HFFc6 (cell line): Measurements from ENCODE around the gene SEZ6. TPM values are rescaled to one million over a fixed set of nuclear protein-coding genes. Genes with fewer than 3 reads are reported as not detected.

Experiments used
- DNase-seq: peaks from one replicate; pipeline ENCODE4 v3.0.0-alpha.2; 2018
- H3K27ac Mint-ChIP-seq: 2 replicates; pipeline ENCODE4 v1.8.0; 2020; ENCODE audit warnings: mild to moderate bottlenecking, mixed read lengths
- H3K27me3 Mint-ChIP-seq: 2 replicates; pipeline ENCODE4 v1.8.0; 2021; ENCODE audit warnings: mild to moderate bottlenecking, moderate library complexity, mixed read lengths; ENCODE audit not compliant: insufficient read depth
- H3K36me3 Mint-ChIP-seq: 2 replicates; pipeline ENCODE4 v1.8.0; 2021; ENCODE audit warnings: low read depth, mixed read lengths
- H3K4me1 Mint-ChIP-seq: 2 replicates; pipeline ENCODE4 v1.8.0; 2020; ENCODE audit warnings: low read depth, mixed read lengths
- H3K4me3 Mint-ChIP-seq: 2 replicates; pipeline ENCODE4 v1.8.0; 2020; ENCODE audit warnings: mild to moderate bottlenecking, moderate library complexity, mixed read lengths
- H3K9me3 Mint-ChIP-seq: 2 replicates; pipeline ENCODE4 v1.8.0; 2020; ENCODE audit warnings: mild to moderate bottlenecking, mixed read lengths
- CTCF ChIP-seq: fragments of 200-600 bp; sonication (generic); IDR thresholded peaks from 2 replicates; pipeline ENCODE4 v1.5.0; 2021; ENCODE audit warnings: antibody characterized with exemption, mild to moderate bottlenecking
- total RNA-seq, 6 experiments: library from RNA; stranded (reverse); fragmentation: NEBNext Ultra II Directional; extraction: Animal tissue kit (Norgen Biotek cat#: 25700); gene quantifications; 2 replicates in 1 of 6; 3 replicates in 5 of 6; pipeline ENCODE4 v1.2.3, GENCODE V29; 2021

Gene SEZ6
- total RNA-seq, 6 experiments from 2014 or later: not detected

GRCh38 chr17:28912281-28912937 is 93.4 kb downstream of the SEZ6 start:
- Mint-ChIP-seq H3K4me3 (no peak overlapping the region), H3K27me3 (no peaks in the 10 kb centered on the region; the same call in 1 of the 2 replicates), H3K36me3 (peaks cover 41% of the 10 kb centered on the region), H3K4me1 (peaks cover 40% of the 10 kb centered on the region), H3K9me3 (peaks cover 4% of the 10 kb centered on the region; the same call in 1 of the 2 replicates), H3K27ac (no peak overlapping the region)
- TF ChIP-seq CTCF: peak; percentile 55
- no peak for DNase-seq

- TF ChIP-seq CTCF: no peak
- peaks cover 44% of the 10 kb centered on the region for H3K36me3 Mint-ChIP-seq
Measured at GRCh38 chr17:28911411-28912045, 94.3 kb downstream of the SEZ6 start.

GRCh38 chr17:28910534-28910933 is 95.3 kb downstream of the SEZ6 start:
- Mint-ChIP-seq H3K4me3 (no peak overlapping the region), H3K36me3 (peaks cover 34% of the 10 kb centered on the region)
- TF ChIP-seq CTCF: no peak

More at GRCh38 chr17:28911411-28912045, 94.3 kb downstream of the SEZ6 start:
- Mint-ChIP-seq H3K9me3 (peaks cover 4% of the 10 kb centered on the region; the same call in 1 of the 2 replicates), H3K4me3 (no peak overlapping the region), H3K27me3 (peaks cover 3% of the 10 kb centered on the region; the same call in 1 of the 2 replicates), H3K4me1 (peaks cover 42% of the 10 kb centered on the region), H3K27ac (no peak overlapping the region)
- no peak for DNase-seq

GRCh38 chr17:28908640-28909167 is 97.1 kb downstream of the SEZ6 start:
- H3K4me1 Mint-ChIP-seq: peaks cover 31% of the 10 kb centered on the region
- H3K27me3 Mint-ChIP-seq: peaks cover 3% of the 10 kb centered on the region; the same call in 1 of the 2 replicates
- peak overlapping the region; percentile 82 for H3K27ac Mint-ChIP-seq
- H3K4me3 Mint-ChIP-seq: peak overlapping the region; percentile 46
- DNase-seq: peak; percentile 61
- no peak for TF ChIP-seq CTCF
- no peaks in the 10 kb centered on the region for H3K9me3 Mint-ChIP-seq
- peaks cover 17% of the 10 kb centered on the region for H3K36me3 Mint-ChIP-seq

More at GRCh38 chr17:28910534-28910933, 95.3 kb downstream of the SEZ6 start:
- no peak for DNase-seq
- no peak overlapping the region; the same call in 1 of the 2 replicates for H3K27ac Mint-ChIP-seq
- H3K4me1 Mint-ChIP-seq: peaks cover 42% of the 10 kb centered on the region
- peaks cover 3% of the 10 kb centered on the region; the same call in 1 of the 2 replicates for H3K27me3 Mint-ChIP-seq
- peaks cover 4% of the 10 kb centered on the region; the same call in 1 of the 2 replicates for H3K9me3 Mint-ChIP-seq

GRCh38 chr17:28907709-28908475 is 97.9 kb downstream of the SEZ6 start:
- peaks cover 31% of the 10 kb centered on the region for H3K4me1 Mint-ChIP-seq
- peak overlapping the region; percentile 48 for H3K27ac Mint-ChIP-seq
- no peak for DNase-seq
- H3K36me3 Mint-ChIP-seq: peaks cover 14% of the 10 kb centered on the region
- no peak for TF ChIP-seq CTCF
- no peak overlapping the region for H3K4me3 Mint-ChIP-seq
- H3K9me3 Mint-ChIP-seq: no peaks in the 10 kb centered on the region
- peaks cover 5% of the 10 kb centered on the region for H3K27me3 Mint-ChIP-seq
